Measurements from ENCODE around the gene BDNF.
"Not testable (repeated sequence)": the region's sequence is repeated elsewhere in the genome, so short reads cannot be mapped to it uniquely, and the experiment has no call there.

BDNF gene

DNA sequence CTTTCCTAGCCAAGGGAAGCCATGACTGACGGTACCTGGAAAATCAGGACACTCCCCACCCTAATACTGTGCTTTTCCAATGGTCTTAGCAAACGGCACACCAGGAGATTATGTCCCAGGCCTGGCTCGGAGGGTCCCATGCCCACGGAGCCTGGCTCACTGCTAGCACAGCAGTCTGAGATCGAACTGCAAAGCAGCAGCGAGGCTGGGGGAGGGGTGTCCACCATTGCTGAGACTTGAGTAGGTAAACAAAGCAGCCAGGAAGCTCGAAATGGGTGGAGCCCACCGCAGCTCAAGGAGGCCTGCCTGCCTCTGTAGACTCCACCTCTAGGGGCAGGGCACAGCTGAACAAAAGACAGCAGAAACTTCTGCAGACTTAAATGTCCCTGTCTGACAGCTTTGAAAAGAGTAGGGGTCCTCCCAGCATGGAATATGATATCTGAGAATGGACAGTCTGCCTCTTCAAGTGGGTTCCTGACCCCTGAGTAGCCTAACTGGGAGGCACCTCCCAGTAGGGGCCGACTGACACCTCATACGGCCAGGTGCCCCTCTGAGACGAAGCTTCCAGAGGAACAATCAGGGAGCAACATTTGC is 34.6 kb downstream of the BDNF start:
- DNase-seq (ENCODE audit: low read depth): not testable (repeated sequence)

DNA sequence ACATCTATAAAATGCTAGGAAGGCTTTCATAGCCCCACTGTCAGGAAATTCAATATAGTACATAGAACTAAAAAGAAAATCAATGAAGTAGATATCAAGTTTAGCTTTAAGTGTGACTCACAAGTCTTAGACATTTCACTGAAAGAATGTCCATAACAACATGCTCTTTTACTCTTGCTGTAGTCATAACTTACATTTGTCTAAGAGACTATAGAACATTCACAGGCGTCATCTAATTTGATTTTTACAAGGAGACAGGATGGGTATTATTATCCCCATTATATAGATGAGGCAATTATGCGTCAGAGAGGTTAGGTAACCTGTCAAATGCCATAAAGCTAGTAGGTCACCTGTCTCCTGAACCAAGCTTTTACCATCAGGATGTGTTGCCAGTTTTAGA is 36.9 kb downstream of the BDNF start:
- DNase-seq (ENCODE audit: low read depth): no peak

DNA sequence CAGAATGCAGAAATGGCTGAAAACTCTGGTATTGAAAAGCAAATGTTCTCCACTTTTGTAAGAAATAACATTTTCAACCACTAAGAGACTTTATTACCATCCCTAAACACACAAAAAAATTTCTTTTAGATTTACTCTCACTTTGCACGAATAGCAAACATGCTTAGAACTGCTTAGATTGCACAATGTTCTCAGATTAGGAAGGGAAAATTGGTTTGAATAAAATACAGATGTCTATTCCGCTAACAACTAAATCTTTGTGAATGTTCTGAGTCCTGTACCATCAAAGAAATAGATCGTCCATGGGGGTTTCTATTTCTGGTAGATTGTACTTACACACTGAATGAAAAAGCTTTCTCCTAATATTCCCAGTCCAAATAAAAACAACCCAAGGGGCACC is 40.1 kb downstream of the BDNF start:
- DNase-seq (ENCODE audit: low read depth): peak; percentile 35

DNA sequence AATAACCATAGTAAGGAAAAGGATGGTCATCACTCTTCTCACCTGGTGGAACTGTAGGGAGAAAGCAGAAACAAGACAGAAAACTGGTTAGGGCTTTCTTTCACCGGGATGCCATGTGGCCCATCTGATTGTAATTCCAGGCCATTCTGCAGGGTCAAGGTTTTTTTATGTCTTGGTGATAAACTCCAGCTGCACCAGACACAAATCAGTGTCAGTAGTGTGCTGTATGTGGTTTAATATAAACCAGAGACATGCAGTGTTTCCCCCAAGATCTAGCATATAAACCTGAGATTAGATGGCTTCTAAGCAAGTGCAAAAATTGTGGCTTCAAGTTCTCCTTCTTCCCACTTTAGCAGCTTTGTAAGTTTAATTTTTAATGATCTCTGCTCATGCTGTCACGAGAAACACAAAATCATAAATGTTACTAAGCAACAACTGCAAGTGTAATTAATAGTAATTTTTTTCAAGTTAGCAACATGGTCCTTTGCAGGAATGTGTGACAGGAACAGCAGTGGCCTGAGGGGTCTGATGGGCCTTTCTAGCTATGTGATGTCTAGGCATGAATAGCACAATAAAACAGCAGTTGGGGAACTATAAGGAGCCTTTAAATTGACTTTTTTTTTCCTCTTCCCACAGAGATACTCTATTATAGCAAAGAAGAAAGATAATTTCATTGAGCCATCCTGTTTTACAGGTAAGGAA is 41.6 kb downstream of the BDNF start:
- DNase-seq (ENCODE audit: low read depth): no peak

DNA sequence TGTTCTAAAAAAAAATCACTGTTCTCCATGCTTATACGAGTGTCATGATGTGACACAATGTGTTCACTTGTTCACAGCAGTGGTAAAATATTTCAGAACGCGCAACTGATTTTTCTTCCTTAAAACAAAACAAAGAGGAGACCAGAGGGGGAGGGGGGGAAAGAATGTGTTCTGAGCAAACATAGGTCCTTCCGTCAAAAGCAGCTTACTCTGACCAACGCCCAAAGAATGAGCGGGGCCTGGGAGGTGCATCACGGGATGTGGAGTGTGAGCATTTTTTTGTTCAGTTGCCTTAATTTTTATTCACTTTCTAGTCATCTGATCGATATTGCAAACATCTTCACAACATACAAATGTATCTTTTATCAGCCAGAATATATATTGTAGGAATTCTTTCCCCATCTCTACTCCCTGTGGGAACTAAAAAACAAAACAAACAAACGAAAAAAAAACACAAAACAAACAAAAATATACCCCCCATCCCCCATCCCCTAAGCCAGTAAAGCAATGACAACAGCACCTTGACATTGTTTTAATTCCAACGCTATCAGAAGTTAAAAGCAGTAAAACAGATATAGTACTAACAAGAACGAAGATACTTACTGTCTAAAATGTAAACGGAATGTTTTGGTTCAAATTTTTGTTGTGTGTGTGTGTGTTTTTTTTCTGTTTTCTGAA is 43.3 kb downstream of the BDNF start:
- DNase-seq (ENCODE audit: low read depth): no peak

DNA sequence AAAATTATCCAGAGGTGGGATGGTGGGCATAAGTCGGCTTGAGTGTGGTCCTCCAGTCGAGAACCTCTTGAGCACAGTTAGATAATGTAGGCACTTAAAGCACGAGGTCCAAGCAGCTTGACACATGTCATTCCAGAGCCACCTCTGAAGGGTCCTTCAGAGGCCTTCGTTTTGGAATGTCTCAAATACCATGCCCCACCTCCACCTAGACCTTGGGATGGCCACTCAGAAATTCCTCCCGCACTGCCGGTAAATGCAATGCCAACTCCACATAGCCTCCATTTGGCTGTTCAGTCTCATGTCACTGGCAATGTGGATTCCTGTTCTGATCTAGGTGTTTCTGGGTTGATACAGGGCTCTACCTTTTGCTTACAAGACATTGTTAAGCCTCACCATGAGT is 43.9 kb downstream of the BDNF start:
- DNase-seq (ENCODE audit: low read depth): no peak

DNA sequence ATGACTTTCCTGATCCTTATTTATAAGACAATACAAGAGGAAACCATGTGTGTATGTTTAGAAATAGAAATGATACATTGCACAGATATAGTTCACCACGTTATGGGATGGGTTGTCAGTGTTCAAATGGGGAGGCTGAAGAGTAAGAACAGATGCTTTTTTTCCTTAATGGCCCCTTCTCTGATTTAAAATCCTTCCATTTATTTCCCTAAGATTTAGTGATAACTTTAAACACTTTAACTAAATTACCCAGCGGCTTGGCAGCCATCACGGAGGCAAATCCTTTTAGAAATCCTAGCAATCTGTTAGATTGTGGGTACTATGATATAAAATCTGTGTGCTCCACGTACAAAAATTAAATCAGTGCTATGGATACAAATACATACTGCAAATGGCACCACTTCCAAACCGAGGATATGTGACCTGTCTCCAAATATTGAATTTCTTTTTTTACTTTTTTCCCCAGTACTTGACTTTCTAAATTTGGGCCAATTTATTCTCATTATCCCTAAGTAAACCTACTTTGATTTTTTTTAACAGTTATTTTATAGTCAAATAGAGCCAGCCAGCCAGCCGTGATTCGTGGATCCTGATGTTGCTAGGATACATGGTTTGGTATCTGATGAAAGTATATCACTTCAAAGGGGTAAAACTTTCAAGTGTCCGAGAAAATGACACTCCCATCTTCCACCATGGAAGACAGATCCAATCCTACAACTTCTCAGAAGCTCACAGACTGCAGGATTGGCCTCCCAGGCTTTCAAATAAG is 46.1 kb downstream of the BDNF start:
- DNase-seq (ENCODE audit: low read depth): no peak

DNA sequence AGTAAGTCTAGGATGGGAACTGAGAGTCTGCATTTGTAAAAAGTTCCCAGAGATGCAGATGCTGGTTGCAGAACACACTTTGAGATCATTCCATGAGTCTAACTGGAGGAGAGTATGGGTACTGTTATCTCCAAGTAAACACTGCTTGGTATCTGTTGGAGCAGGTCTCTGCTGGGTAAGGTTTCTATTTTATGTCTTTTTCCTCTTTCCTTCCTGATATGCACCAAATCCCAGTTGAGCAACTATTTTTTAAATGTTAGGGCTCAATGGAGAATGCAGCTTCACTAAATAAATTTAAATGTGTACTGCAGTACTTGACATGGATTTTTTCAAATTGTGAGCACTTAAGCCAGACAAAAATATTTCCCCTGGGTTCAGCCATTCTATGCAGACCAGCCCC is 48.5 kb downstream of the BDNF start:
- DNase-seq (ENCODE audit: low read depth): no peak

DNA sequence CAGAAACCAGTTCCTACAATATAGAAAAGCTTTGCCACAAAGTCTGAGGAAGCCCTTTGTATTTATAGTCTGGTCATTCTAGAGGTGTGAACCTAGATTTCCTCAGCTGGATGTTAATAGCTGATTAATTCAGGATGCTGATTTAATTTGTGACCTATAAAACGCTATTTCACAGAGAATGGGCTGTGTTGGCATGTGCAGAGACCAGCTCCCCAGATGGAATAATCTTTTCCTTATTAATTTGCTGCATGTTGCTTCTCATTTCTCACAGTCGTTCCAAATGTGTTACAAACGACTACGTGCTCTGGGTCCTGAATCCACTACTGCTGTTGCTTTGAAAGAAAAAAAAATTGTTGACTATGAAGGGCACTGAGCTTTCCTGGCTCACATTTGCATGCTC is 49.3 kb downstream of the BDNF start:
- DNase-seq (ENCODE audit: low read depth): no peak

DNA sequence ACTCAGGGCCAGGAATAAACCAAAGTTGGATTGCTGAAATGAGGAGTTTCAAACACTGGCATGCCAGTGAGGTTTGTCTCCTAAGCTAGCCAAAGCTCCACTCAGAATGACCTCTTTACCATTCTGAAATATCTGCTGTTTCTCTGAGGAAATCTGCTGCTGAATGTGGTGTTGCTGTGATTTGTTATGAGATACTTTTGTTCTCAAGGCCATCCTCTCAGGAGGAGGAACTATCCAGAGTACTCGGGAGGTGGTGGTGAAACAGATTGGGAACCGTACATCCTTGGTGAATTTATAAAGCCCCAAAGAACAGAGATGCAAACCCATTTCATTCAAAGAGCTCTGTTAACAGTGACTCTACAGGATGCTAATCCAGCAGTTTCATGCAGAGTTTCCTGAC is 50.5 kb downstream of the BDNF start:
- no peak for DNase-seq (ENCODE audit: low read depth)

DNA sequence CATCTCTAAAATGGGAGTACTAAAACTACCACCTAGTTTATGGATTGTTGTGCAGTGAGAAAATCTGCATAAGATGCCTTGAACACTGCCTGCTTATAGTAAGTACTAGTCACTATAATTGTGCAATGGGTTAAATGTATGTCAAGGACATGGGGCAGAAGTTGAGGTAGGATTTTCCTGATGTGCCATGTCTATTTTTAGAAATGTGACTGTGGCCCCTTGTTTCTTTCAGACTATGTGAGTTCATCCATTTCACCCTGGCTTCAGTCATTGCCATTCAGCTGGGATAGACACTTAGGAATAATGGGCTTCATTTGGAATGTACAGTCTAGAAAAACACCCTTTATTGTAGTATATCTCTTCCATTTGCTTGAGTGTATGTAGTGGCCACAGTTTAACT is 51.4 kb downstream of the BDNF start:
- no peak for DNase-seq (ENCODE audit: low read depth)

DNA sequence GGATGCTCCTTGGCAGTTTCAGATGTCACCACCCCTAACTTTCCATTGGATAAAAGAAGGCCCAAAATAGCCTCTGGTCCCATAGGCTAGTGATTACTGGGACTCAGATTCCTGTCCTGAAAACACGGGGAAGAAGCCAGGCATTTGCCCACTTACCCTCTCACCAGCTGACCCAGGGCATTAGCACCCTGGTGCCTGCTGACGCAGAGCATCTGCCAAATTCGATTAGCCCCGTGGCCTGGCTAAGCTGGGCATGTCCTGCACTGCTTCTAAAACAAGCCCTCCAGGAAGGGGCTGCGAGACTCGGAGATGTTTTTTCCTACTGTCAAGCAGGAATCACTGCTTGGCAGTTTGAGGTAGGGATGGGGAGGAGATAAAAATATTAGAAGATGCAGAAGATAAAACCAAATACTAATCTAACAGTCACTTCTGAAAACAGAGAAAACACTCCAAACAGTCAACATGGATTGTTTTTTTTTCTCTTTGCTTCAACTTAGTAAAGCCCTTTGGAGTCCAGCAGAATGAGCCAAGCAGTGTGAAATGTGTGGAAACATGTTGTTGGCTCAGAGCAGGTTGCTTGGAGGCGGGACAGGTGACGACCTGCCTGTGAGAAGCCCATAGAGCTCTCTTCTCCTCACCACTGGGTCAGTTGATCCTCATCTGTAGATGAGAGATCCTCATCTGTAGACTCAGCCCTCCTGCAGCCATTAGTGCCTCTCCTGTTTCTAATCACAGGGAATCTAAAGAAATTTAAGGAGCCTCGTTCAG is 54.0 kb downstream of the BDNF start:
- no peak for DNase-seq (ENCODE audit: low read depth)

DNA sequence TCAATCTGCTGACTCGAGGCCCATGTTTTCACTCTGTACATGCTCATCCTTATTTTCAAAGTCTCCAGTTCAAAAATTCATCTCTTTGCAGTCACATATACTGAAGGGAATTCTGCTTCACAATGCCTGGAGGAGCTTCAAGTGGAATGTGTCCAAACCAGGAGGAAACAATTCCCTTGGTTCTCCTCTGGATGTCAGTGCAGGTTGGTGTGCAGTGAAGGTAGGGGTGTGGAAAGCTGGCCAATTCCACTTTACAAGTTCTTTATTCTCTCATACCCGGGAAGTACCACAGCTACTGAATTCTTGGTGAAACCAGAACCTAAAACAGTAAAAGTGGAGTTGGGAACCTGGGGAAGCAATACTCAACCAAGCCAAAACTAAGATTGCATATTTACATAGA is 57.3 kb downstream of the BDNF start:
- no peak for DNase-seq (ENCODE audit: low read depth)

DNA sequence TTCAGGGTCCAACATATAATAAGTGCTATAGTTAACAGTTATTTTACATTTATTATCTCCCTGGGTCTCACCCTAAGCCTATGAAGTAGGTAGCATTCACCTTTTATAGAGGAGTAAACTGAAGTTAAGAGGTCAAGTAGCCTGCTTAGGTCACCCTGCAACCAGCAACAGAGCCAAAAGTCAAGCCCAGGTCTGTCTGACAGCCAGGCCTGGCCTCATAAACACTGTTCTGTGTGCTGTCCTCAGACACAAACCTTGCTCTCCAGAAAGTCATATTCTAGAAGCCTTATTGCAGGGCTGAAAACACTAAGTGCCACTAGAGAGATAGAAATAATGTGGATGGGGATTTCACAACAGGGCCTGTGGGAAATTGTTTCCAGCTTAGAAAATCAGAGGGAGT is 59.3 kb downstream of the BDNF start:
- no peak for DNase-seq (ENCODE audit: low read depth)

DNA sequence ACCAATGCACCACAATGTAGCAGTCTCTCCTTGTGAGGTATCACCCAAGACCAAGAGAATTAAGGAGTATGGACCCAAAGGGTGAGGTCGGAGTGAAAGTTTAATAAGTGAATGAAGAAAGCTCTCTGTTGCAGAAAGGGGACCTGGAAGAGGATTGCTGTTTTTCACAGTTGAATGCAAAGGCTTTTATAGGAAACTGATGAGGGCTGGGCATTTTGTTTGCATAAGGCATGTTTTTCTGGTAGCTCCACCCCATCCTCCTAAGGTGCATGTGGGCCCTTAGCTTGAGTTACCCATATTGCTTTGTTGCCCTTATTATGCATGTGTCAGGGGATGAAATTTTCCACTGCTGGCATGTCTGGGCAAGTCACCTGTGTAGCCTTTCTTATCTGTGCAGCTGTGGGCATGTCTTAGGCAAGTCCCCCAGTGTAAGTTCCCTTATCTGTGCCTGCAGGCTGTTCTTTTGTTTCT is 64.7 kb downstream of the BDNF start:
- no peak for DNase-seq (ENCODE audit: low read depth)

DNA sequence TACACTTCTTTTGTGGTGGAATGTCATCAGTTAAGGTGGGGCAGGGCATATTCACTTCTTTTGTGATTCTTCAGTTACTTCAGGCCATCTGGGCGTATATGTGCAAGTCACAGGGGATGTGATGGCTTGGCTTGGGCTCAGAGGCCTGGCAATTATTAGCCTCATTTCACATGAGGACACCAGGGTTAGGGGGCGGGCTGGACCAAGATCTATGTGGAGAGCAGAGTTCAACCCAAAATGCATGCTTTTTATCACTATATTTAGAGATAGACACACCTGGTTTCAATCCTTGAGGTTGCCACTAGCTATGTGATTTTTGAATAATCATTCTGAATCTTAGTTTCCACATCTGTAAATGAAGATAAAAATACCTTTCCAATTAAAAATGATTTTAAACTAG is 65.5 kb downstream of the BDNF start:
- not testable (repeated sequence) for DNase-seq (ENCODE audit: low read depth)

DNA sequence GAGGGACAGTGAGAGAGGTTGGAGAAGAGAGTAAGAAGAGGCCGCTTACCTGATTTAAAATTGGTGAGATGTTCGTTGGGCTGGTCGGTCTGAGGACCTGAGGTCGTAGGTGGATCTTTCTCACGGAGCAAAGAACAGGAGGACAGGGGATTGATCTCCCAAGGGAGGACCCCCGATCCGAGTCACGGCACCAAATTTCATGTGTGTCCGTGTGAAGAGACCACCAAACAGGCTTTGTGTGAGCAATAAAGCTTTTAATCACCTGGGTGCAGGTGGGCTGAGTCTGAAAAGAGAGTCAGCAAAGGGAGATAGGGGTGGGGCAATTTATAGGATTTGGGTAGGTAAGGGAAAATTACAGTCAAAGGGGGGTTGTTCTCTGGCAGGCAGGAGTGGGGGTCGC is 66.0 kb downstream of the BDNF start:
- DNase-seq (ENCODE audit: low read depth): not testable (repeated sequence)

DNA sequence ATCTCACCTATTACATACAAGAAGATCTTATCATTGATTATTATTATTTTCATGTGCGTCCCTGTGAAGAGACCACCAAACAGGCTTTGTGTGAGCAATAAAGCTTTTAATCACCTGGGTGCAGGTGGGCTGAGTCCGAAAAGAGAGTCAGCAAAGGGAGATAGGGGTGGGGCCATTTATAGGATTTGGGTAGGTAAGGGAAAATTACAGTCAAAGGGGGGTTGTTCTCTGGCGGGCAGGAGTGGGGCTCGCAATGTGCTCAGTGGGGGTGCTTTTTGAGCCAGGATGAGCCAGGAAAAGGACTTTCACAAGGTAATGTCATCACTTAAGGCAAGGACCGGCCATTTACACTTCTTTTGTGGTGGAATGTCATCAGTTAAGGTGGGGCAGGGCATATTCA is 71.2 kb downstream of the BDNF start:
- DNase-seq (ENCODE audit: low read depth): not testable (repeated sequence)

DNA sequence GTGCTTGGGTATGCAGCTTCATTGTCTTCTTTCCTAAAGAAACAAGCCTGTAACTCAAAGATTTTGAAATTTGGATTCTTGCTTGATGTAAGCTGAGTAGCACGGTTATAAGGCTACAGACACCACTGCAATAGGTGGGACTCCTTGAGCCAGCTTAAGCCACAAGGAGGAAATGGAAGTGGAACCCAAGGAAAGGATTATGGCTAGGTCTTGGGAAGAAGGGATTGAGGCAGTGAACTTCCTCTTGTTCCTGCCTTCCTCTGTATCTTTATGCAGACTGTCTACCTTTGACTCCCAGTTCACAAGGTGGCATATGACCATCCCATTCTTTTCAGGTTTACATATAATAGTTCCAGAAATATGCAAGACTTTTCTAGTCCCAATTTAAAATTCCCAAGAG is 72.3 kb downstream of the BDNF start:
- no peak for DNase-seq (ENCODE audit: low read depth)

DNA sequence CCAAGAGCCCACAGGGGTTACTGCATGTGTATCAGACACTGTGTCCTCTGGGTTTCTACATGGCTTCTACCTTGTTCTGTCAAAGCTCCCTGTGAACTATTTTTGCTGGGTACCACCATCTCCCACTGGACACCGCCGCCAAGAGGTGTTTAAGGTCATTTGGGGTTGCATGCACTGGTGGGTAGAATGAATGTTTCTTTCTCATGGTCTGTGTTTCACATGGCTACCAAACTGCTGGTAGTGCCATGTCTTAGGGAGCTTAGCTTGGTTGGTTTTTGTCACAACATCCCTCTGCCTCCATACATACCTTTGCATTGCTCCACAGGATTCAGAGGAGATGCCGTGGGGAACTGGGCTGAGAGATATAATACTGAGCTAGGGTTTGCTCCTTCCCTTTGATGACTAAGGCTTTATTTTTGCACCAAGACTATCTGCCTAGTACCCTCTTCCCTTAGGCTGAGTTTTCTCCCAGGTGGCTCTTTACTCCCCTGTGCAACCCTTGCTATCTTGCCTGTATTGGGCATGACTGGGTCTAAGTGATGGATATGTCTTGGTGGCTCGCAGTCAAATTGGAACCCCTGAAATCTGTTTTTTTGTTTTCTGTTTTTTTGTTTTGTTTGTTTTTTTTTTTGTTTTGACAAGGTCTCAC is 73.2 kb downstream of the BDNF start:
- DNase-seq (ENCODE audit: low read depth): no peak

DNA sequence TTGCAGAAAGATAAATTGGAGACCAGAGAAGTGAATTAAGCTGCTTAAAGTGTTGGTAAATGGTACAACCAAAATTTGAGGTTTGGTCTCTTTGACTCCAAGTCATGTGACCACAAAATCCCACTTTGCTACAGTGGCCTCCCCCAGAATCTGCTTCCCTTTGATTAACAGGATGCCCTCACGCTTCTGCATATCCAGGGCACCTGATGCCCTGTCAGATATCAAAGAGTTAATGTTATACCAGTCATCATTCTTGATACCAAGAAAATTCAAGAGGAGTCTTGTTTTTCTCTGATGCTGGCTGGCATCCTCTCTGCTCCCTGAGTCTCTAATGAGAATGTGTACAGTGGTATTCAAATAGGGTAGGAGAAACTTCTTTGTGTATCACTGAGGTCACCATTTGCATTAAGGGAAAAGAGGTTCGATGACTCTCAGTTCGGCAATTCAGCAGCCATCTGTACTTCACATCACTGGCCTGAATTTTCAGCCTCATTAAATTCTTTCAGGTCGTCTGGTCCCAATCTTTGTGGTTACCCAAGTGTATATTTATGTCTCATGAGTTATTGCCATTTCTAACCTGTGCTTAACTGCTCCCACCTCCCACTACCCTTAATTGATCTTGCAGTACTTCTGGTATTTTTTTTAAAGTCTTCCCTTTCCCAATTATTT is 73.9 kb downstream of the BDNF start:
- DNase-seq (ENCODE audit: low read depth): no peak
